Left lung (tissue), 10 donors: ENCODE data around the gene ATOX1. TPM values are rescaled to one million over a fixed set of nuclear protein-coding genes. Genes with fewer than 3 reads are reported as not detected.

ENCODE experiments used
- ATAC-seq: fragments of 200-7000 bp; cut with Tn5 transposase; one replicate; pipeline ENCODE4 v1.9.1; 2020; ENCODE audit warnings: moderate library complexity
- DNase-seq, 4 donors: peaks; one replicate each; pipeline ENCODE4 v3.0.0-alpha.2; 2013 to 2020
- H3K27ac ChIP-seq, 2 donors: fragments of 200-600 bp; sonication (generic) in 1 of 2; one replicate each; pipeline versions ENCODE4 v1.5.0 to v1.8.0; 2020 to 2021
- H3K27me3 ChIP-seq, 2 donors: fragments of 200-600 bp; sonication (generic) in 1 of 2; one replicate each; pipeline versions ENCODE4 v1.5.0 to v1.8.0; 2020 to 2021
- H3K36me3 ChIP-seq, 2 donors: fragments of 200-600 bp; sonication (generic) in 1 of 2; one replicate each; pipeline versions ENCODE4 v1.5.0 to v1.8.0; 2020 to 2021
- H3K4me1 ChIP-seq, 2 donors: fragments of 200-600 bp; one replicate each; pipeline ENCODE4 v1.8.0; 2021
- H3K4me3 ChIP-seq, 2 donors: fragments of 200-600 bp; sonication (generic) in 1 of 2; one replicate each; pipeline versions ENCODE4 v1.5.0 to v1.8.0; 2020 to 2021; ENCODE audit warnings: mild to moderate bottlenecking in 1 of 2
- H3K9me3 ChIP-seq, 2 donors: fragments of 200-600 bp; sonication (generic) in 1 of 2; one replicate each; pipeline versions ENCODE4 v1.5.0 to v1.8.0; 2020 to 2021
- CTCF ChIP-seq, 2 donors: fragments of 200-600 bp; sonication (generic) in 1 of 2; IDR thresholded peaks; one replicate each; pipeline versions ENCODE4 v1.5.0 to v1.8.0; 2021; ENCODE audit warnings: antibody characterized with exemption in 2 of 2
- intact Hi-C, 2 donors: fragments of 100-400 bp; cut with DNase I; formaldehyde crosslinking; loops; one replicate each; pipeline versions ENCODE4 v1.11.2 to v1.14.2; 2022
- polyA plus RNA-seq, 6 donors: library from polyadenylated mRNA; unstranded; fragments of 120-200 nt; gene quantifications; one replicate each; pipeline ENCODE4 v1.2.1, GENCODE V29; 2013; ENCODE audit not compliant: insufficient read length in 6 of 6
- total RNA-seq, 2 donors: library from RNA; stranded (reverse); fragmentation: NEBNext Ultra II Directional; extraction: Animal tissue kit (Norgen Biotek cat#: 25700); gene quantifications; one replicate each; pipeline ENCODE4 v1.2.1, GENCODE V29; 2021
- donor health status: DM: no; HTN: yes; CAD: no.
- donor health status: DM: no; HTN: no; CAD: no.

The ATOX1 gene
- total and polyA plus RNA-seq, 8 donors = 58.4 to 89.7 (median 73.2) TPM

- no peak overlapping the region for H3K27ac ChIP-seq
- H3K27me3 ChIP-seq = no peaks in the 10 kb centered on the region
- no peak for ATAC-seq
- no peak overlapping the region for H3K4me3 ChIP-seq
- DNase-seq = no peak
- intact Hi-C loops = loop anchor here in 1 of 2 donors (5.0 kb wide), 1 partner anchor 60 kb away; no protein-coding TSS in a partner anchor
- no peak for TF ChIP-seq CTCF (IDR thresholded peaks at IDR 0.05)
- H3K9me3 ChIP-seq = no peaks in the 10 kb centered on the region
- no peaks in the 10 kb centered on the region for H3K36me3 ChIP-seq
- peaks cover 14 to 36% of the 10 kb centered on the region in 2 donors for H3K4me1 ChIP-seq
Measured at GRCh38 chr5:151722546-151722945, 35.9 kb downstream of the ATOX1 start.

DNA sequence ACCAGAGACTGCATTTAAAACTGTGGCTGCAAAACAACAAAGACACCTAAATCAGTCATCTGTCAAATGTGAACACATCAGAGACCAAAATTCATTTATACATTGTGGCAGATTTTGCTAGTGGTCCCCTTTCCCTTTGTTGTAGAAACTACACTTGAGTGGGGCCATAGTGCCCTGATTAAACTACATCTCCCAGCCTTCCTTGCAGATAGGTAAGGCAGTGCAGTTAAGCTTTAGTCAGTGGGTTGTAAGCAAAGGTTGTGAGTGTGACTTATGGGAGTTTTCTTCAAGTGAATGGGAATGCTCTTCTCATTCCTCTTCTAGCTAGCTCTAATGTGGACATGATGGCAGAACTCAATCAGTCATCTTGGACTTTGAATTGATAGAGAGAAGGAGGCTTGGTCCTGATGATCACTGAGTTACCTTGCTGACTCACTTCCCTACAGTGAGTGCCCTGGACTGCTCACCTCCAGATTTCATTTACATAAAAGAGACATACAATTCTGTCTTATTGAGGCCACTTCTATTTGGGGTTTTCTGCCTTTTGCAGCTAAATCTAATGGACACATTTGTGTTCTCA is 36.5 kb downstream of the ATOX1 start:
- Histone ChIP-seq H3K27ac (peak overlapping the region in 1 of 2 donors; percentile 4), H3K4me3 (no peak overlapping the region), H3K4me1 (peaks cover 20 to 36% of the 10 kb centered on the region in 2 donors), H3K27me3 (no peaks in the 10 kb centered on the region), H3K36me3 (no peaks in the 10 kb centered on the region), H3K9me3 (no peaks in the 10 kb centered on the region)
- DNase-seq (no peak), ATAC-seq (no peak)
- TF ChIP-seq CTCF (IDR thresholded peaks at IDR 0.05) = no peak
- intact Hi-C loops = loop anchor here in 1 of 2 donors (5.0 kb wide), 1 partner anchor 60 kb away; no protein-coding TSS in a partner anchor

DNA sequence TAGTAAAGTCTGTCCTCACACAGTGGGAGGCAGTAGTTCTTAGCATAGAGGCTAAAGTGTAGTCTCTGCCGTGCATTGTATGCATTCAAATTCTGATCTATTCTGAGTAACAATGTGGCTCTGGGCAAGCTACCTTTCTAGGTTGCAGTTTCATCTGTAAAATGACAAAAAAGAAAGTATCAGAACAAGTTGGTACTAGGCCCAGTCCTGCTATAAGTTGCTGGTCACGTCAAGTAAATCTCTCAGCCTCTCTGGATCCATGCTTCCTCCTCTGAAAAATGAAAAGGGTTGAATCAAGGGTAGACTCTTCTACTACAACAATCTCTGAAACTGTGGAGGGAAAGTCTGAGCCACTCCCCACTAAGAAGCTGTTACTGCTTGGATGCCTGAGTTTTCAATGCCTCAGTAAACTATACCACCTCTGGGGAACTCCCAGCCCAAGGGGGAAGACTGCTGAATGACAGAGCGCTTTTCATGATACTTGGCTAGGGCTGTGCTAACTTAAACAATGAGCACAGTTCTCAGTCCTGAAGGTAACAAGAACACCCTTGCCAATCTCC is 37.3 kb downstream of the ATOX1 start:
- Histone ChIP-seq H3K27ac (peak overlapping the region in 1 of 2 donors; percentile 4), H3K4me1 (peaks cover 20 to 36% of the 10 kb centered on the region in 2 donors), H3K9me3 (no peaks in the 10 kb centered on the region), H3K4me3 (no peak overlapping the region), H3K36me3 (no peaks in the 10 kb centered on the region), H3K27me3 (no peaks in the 10 kb centered on the region)
- ATAC-seq = no peak
- no peak for DNase-seq
- intact Hi-C loops = loop anchor here in 1 of 2 donors (5.0 kb wide), 1 partner anchor 59 kb away; no protein-coding TSS in a partner anchor
- no peak for TF ChIP-seq CTCF (IDR thresholded peaks at IDR 0.05)

DNA sequence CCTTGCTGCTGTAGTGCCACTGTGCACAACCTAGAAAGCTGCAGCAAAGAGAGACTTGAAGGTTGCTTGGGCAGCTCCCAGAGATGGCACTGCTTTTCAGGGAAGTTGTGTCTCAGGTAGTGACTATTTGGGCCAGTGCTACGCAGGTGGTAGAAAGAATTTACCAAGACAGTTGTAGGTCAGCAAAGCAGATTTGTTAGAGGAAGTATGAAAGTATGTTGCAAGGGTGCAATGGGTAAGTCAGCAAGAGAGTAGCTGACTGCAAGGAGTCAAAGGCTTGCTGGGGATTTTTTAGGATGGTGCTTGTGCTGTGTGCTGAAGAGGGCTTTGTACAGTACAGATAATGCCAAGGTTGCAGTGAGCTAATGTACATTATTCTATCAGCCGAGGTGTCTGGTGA is 38.2 kb downstream of the ATOX1 start:
- DNase-seq = no peak
- Histone ChIP-seq H3K27me3 (no peaks in the 10 kb centered on the region), H3K9me3 (no peaks in the 10 kb centered on the region), H3K36me3 (no peaks in the 10 kb centered on the region), H3K27ac (peak overlapping the region in 1 of 2 donors; percentile 78), H3K4me1 (peaks cover 20 to 36% of the 10 kb centered on the region in 2 donors), H3K4me3 (no peak overlapping the region)
- ATAC-seq = no peak
- intact Hi-C loops = loop anchor here in 1 of 2 donors (5.0 kb wide), 1 partner anchor 58 kb away; no protein-coding TSS in a partner anchor
- no peak for TF ChIP-seq CTCF (IDR thresholded peaks at IDR 0.05)

DNA sequence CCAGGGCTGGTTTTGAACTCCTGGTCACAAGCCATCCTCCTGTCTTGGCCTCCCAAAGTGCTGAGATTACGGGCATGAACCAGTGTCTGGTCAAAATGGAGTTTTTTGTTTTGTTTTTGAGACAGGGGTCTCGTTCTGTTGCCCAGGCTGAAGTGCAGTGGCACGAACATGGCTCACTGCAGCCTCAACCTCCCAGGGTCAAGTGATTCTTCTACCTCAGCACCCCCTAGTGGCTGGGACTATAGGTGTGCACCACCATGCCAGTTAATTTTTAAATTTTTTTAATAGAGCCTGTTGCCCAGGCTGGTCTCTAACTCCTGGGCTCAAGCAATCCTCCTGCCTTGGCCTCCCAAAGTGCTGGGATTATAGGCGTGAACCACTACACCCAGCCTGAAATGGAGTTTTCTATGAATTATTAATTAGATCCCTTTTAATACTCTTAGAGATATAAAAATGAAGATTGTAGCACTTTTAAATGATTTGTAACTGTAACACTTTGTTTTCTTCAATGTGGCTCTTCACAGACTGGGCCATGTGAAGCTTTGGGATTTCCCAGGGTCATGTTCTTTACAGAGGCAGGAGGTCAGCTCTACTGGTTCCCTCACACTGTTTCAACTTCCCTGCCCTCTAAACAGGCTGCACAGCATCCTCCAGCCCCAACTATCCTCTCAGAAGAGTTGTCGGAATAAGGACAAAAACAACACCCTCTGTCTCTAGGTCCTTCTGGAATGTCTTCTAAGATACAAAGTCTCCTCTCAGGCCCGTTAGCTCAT is 39.0 kb downstream of the ATOX1 start:
- peak; percentile 58 for ATAC-seq
- intact Hi-C loops = no loop called here
- no peaks in the 10 kb centered on the region for H3K9me3 ChIP-seq
- no peaks in the 10 kb centered on the region for H3K27me3 ChIP-seq
- H3K4me3 ChIP-seq = no peak overlapping the region
- H3K4me1 ChIP-seq = peaks cover 20 to 36% of the 10 kb centered on the region in 2 donors
- no peaks in the 10 kb centered on the region for H3K36me3 ChIP-seq
- peak overlapping the region; percentile 9 to 78 for H3K27ac ChIP-seq
- TF ChIP-seq CTCF (IDR thresholded peaks at IDR 0.05) = peak; percentile 57 to 59
- no peak for DNase-seq
